Skeletal muscle satellite cell (primary cell): ENCODE results near the gene SELE.

Experiments
- H3K27me3 ChIP-seq: 2 replicates; pipeline ENCODE4 v1.7.0; 2013; ENCODE audit warnings: low read length; ENCODE audit not compliant: control insufficient read depth, insufficient read depth
- H3K36me3 ChIP-seq: 2 replicates; pipeline ENCODE4 v1.7.0; 2013; ENCODE audit warnings: mild to moderate bottlenecking, control low read depth, low read length; ENCODE audit not compliant: insufficient read depth
- H3K4me1 ChIP-seq: 2 replicates; pipeline ENCODE4 v1.7.0; 2013; ENCODE audit warnings: low read length; ENCODE audit not compliant: control insufficient read depth, insufficient read depth
- H3K4me2 ChIP-seq: 2 replicates; pipeline ENCODE4 v1.7.0; 2013; ENCODE audit warnings: mild to moderate bottlenecking, low read length
- H3K4me3 ChIP-seq: 2 replicates; pipeline ENCODE4 v1.7.0; 2013; ENCODE audit warnings: low read length
- H3K9ac ChIP-seq: 2 replicates; pipeline ENCODE4 v1.7.0; 2013; ENCODE audit warnings: mild to moderate bottlenecking, low read depth, low read length, moderate library complexity
- H3K9me3 ChIP-seq: replicated peaks from 2 replicates; pipeline ENCODE4 v1.7.0; 2013; ENCODE audit warnings: mild to moderate bottlenecking, control low read depth, low read length

The SELE gene

GRCh38 chr1:169680377-169681019, 53.4 kb downstream of the SELE start:
- Histone ChIP-seq H3K4me3 (no peak overlapping the region), H3K9ac (no peak overlapping the region), H3K4me2 (no peak overlapping the region), H3K27me3 (peaks cover 8% of the 10 kb centered on the region), H3K36me3 (no peaks in the 10 kb centered on the region), H3K4me1 (no peaks in the 10 kb centered on the region), H3K9me3 (no peaks in the 10 kb centered on the region)

GRCh38 chr1:169679692-169680091, 54.2 kb downstream of the SELE start:
- no peaks in the 10 kb centered on the region for H3K4me1 ChIP-seq
- H3K27me3 ChIP-seq, result peaks cover 8% of the 10 kb centered on the region

GRCh38 chr1:169676001-169676400, 57.9 kb downstream of the SELE start:
- H3K27me3 ChIP-seq, result peaks cover under 1% of the 10 kb centered on the region
- no peak overlapping the region for H3K4me2 ChIP-seq
- no peaks in the 10 kb centered on the region for H3K9me3 ChIP-seq
- no peak overlapping the region for H3K4me3 ChIP-seq
- no peak overlapping the region for H3K9ac ChIP-seq
- no peaks in the 10 kb centered on the region for H3K36me3 ChIP-seq
- H3K4me1 ChIP-seq, result no peaks in the 10 kb centered on the region

More at GRCh38 chr1:169679692-169680091, 54.2 kb downstream of the SELE start:
- Histone ChIP-seq H3K9me3 (no peaks in the 10 kb centered on the region), H3K36me3 (no peaks in the 10 kb centered on the region), H3K4me2 (no peak overlapping the region), H3K9ac (no peak overlapping the region), H3K4me3 (no peak overlapping the region)
